ENCODE measurements around the gene USP20. TPM values are rescaled to one million over a fixed set of nuclear protein-coding genes. Genes with fewer than 3 reads are reported as not detected.

Gene USP20
- total and polyA plus RNA-seq, 10 of the 15 experiments (the other 5 are each of a cell fraction or from before 2014, with no cell fraction given) = 0.66 to 23.3 (median 11.0) TPM

GRCh38 chr9:129853614-129854013 is 18.4 kb downstream of the USP20 start:
- no peaks in the 10 kb centered on the region for H3K27me3 ChIP-seq (replicated peaks in 1 of 2; ENCODE audit: control insufficient read depth in 2 of 2, insufficient read depth in 2 of 2, low read length in 1 of 2)
- H3K9me3 ChIP-seq (replicated peaks; ENCODE audit: control insufficient read depth, insufficient read depth, low read length) = no peaks in the 10 kb centered on the region
- H3K36me3 ChIP-seq (ENCODE audit: control insufficient read depth in 2 of 2, insufficient read depth in 2 of 2, low read length in 1 of 2) = peaks cover 0 to 8% of the 10 kb centered on the region in 2 experiments; a peak in 3 of 4 replicates
- intact Hi-C loops (cut with micrococcal nuclease; ENCODE audit: unreplicated experiment) = no loop called here
- DNase-seq (ENCODE audit: low read depth, low spot score) (no peak), FAIRE-seq (no peak), ATAC-seq (no peak)
- no peak overlapping the region for H3K4me2 ChIP-seq (ENCODE audit: control insufficient read depth, insufficient read depth)
- 43% methylated on average over 3 of the region's 3 CpGs for WGBS (ENCODE audit: insufficient coverage, insufficient replicate concordance, low lambda C conversion rate, missing lambda C conversion rate)
- TF ChIP-seq SMAD1 (IDR thresholded peaks at IDR 0.05; ENCODE audit: low read depth, partially characterized antibody) = no peak
- no peak for TF ChIP-seq RFX5 (IDR thresholded peaks at IDR 0.05; ENCODE audit: low read depth, low read length)
- TF ChIP-seq ZNF274 (IDR thresholded peaks at IDR 0.05; ENCODE audit: insufficient read depth, insufficient read length) = no peak
- no peak for TF ChIP-seq BRCA1 (IDR thresholded peaks at IDR 0.05; ENCODE audit: low read depth, low read length)
- TF ChIP-seq RUNX3 (IDR thresholded peaks at IDR 0.05; ENCODE audit: low read length) = no peak
- no peak for TF ChIP-seq ZNF622 (IDR thresholded peaks at IDR 0.05)
- no peak for TF ChIP-seq PKNOX1 (IDR thresholded peaks at IDR 0.05)
- TF ChIP-seq CREB1 (IDR thresholded peaks at IDR 0.05; ENCODE audit: low read depth) = no peak
- no peak for TF ChIP-seq SUZ12 (IDR thresholded peaks at IDR 0.05; ENCODE audit: unreplicated experiment)
- TF ChIP-seq TCF12 (IDR thresholded peaks at IDR 0.05; ENCODE audit: low read depth, low read length) = no peak
- no peak for TF ChIP-seq FOXM1 (IDR thresholded peaks at IDR 0.05; ENCODE audit: low read depth, low read length)
- no peak for TF ChIP-seq MAX (IDR thresholded peaks at IDR 0.05; ENCODE audit: low read depth, low read length)
- TF ChIP-seq ZNF24 (IDR thresholded peaks at IDR 0.05) = no peak
- no peak for TF ChIP-seq NR2C1 (IDR thresholded peaks at IDR 0.05)
- TF ChIP-seq USF1 (IDR thresholded peaks at IDR 0.05; ENCODE audit: borderline replicate concordance, extremely low read length, insufficient read depth, low read depth, low read length) = no peak
- TF ChIP-seq MEF2B (IDR thresholded peaks at IDR 0.05; ENCODE audit: partially characterized antibody, poor library complexity, severe bottlenecking) = no peak
- no TSS peak for BruUV-seq (replicated peaks)
- no peak overlapping the region for H3K9ac ChIP-seq (ENCODE audit: control insufficient read depth, insufficient read depth, low read length)
- H3K79me2 ChIP-seq (ENCODE audit: control insufficient read depth, insufficient read depth, low read length) = no peaks in the 10 kb centered on the region
- in situ Hi-C loops (cut with MboI) = no loop called here
- no peak overlapping the region for H3K4me3 ChIP-seq
- SMC1A ChIA-PET (ENCODE audit: uncharacterized antibody, unreplicated experiment) = interaction anchor here (1.2 kb wide), 1 partner anchor 109 kb away, joined by 3 read pairs; no protein-coding TSS in a partner anchor
- POLR2A ChIA-PET = no interaction called here
- RAD21 ChIA-PET (ENCODE audit: unreplicated experiment) = no interaction called here
- CTCF ChIA-PET = interaction anchor here (1.2 kb wide), 1 partner anchor 10 kb away, joined by 3 read pairs; no protein-coding TSS in a partner anchor
- no peak overlapping the region for H3K27ac ChIP-seq (ENCODE audit: control insufficient read depth, insufficient read depth)
- no peaks in the 10 kb centered on the region for H3K4me1 ChIP-seq (ENCODE audit: control insufficient read depth, insufficient read depth, low read length)
- H2AFZ ChIP-seq (ENCODE audit: control insufficient read depth, low read depth, low read length) = no peak overlapping the region
- no peaks in the 10 kb centered on the region for H4K20me1 ChIP-seq (ENCODE audit: control insufficient read depth, insufficient read depth)
